Measurements from ENCODE around the gene DEFB121. TPM values are rescaled to one million over a fixed set of nuclear protein-coding genes. Genes with fewer than 3 reads are reported as not detected.
"Not testable (repeated sequence)": the region's sequence is repeated elsewhere in the genome, so short reads cannot be mapped to it uniquely, and the experiment has no call there.

The DEFB121 gene
- total RNA-seq, 1 donor from 2014 or later: not detected

- TF ChIP-seq CTCF (IDR thresholded peaks at IDR 0.05): no peak
- Histone ChIP-seq H3K4me1 (no peaks in the 10 kb centered on the region), H3K9me3 (no peaks in the 10 kb centered on the region), H3K27me3 (no peaks in the 10 kb centered on the region), H3K27ac (no peak within 1 kb of the TSS), H3K4me3 (no peak within 1 kb of the TSS), H3K36me3 (no peaks in the 10 kb centered on the region)
- ATAC-seq: no peak
- no peak for DNase-seq
- intact Hi-C loops (cut with DNase I): no loop called here
Observed at GRCh38 chr20:31440012-31440659, 34.1 kb upstream of the DEFB121 start, which contains the start of gene DEFB123. DEFB123 (plus strand) TSS chr20:31440632; CDS start chr20:31440699, 67 bp downstream.

DNA sequence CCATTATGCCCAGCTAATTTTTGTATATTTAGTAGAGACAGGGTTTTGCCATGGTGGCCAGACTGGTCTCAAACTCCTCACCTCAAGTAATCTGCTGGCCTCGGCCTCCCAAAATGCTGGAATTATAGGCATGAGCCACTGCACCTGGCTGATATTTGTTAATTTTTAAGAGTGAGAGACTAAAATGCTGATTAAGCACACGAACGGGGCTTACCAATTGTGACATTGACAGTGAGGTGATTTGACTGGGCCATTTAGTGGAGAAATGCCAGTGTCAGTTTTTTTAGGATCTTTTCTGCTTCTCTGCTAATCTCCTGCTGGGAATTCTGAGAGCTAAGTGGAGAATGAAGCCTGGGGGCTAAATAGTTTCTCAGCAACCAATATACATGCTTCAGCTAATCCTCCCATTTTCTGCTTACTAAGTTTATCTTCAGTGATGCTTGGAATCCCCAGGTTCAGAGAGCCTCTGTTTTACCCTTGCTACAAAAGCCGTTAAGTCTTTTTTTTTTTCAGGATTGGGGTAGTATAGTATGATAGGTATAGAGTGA lies 24.6 kb upstream of the DEFB121 start:
- no peak overlapping the region for H3K27ac ChIP-seq
- no peaks in the 10 kb centered on the region for H3K4me1 ChIP-seq
- H3K27me3 ChIP-seq: no peaks in the 10 kb centered on the region
- intact Hi-C loops (cut with DNase I): no loop called here
- TF ChIP-seq CTCF (IDR thresholded peaks at IDR 0.05): no peak
- no peaks in the 10 kb centered on the region for H3K36me3 ChIP-seq
- no peaks in the 10 kb centered on the region for H3K9me3 ChIP-seq
- ATAC-seq (no peak), DNase-seq (no peak)
- H3K4me3 ChIP-seq: no peak overlapping the region

- DNase-seq; H3K9me3 ChIP-seq; H3K4me1 ChIP-seq; ATAC-seq; H3K36me3 ChIP-seq; H3K27ac ChIP-seq; intact Hi-C loops (cut with DNase I); H3K4me3 ChIP-seq; H3K27me3 ChIP-seq: not testable (repeated sequence)
Observed at GRCh38 chr20:31427576-31427975, 21.6 kb upstream of the DEFB121 start.

DNA sequence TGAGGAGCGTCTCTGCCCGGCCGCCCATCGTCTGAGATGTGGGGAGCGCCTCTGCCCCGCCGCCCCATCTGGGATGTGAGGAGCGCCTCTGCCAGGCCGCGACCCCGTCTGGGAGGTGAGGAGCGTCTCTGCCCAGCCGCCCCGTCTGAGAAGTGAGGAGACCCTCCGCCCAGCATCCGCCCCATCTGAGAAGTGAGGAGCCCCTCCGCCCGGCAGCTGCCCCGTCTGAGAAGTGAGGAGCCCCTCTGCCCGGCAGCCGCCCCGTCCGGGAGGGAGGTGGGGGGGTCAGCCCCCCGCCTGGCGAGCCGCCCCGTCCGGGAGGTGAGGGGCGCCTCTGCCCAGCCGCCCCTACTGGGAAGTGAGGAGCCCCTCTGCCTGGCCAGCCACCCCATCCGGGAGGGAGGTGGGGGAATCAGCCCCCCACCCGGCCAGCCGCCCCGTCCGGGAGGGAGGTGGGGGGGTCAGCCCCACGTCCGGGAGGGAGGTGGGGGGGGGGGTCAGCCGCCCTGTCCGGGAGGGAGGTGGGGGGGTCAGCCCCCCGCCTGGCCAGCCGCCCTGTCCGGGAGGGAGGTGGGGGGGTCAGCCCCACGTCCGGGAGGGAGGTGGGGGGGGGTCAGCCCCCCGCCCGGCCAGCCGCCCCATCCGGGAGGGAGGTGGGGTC lies 21.0 kb upstream of the DEFB121 start:
- H3K4me3 ChIP-seq; ATAC-seq; H3K36me3 ChIP-seq; H3K4me1 ChIP-seq; intact Hi-C loops (cut with DNase I); H3K27me3 ChIP-seq; H3K9me3 ChIP-seq; DNase-seq; H3K27ac ChIP-seq: not testable (repeated sequence)

GRCh38 chr20:31425797-31426196 lies 19.8 kb upstream of the DEFB121 start:
- TF ChIP-seq CTCF (IDR thresholded peaks at IDR 0.05): no peak
- ATAC-seq: no peak
- no peak for DNase-seq
- Histone ChIP-seq H3K27ac (no peak overlapping the region), H3K4me1 (no peaks in the 10 kb centered on the region), H3K27me3 (no peaks in the 10 kb centered on the region), H3K4me3 (no peak overlapping the region), H3K9me3 (no peaks in the 10 kb centered on the region), H3K36me3 (no peaks in the 10 kb centered on the region)
- intact Hi-C loops (cut with DNase I): no loop called here

DNA sequence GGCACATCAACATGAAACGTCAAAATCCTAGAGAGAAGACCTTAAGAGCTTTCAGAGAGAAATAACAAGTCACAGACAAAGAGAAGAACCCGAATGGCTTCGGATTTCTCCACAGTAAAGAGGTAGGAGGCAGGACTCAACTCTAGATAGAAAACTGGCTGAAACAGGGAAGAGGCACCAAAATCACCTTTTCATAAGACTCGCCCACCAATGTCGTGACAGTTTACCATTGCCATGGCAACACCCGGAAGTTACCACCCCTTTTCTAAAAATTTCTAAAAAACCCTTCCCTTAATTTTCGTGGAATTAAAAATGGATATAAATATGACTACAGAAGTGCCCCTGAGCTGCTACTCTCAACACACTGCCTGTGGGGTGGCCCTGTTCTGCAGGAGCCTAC lies 12.3 kb upstream of the DEFB121 start:
- no peaks in the 10 kb centered on the region for H3K36me3 ChIP-seq
- no peak overlapping the region for H3K4me3 ChIP-seq
- H3K27ac ChIP-seq: no peak overlapping the region
- no peaks in the 10 kb centered on the region for H3K4me1 ChIP-seq
- no peak for TF ChIP-seq CTCF (IDR thresholded peaks at IDR 0.05)
- ATAC-seq (no peak), DNase-seq (no peak)
- intact Hi-C loops (cut with DNase I): no loop called here
- H3K27me3 ChIP-seq: peaks cover 8% of the 10 kb centered on the region
- no peaks in the 10 kb centered on the region for H3K9me3 ChIP-seq

All from upper lobe of right lung (tissue), 1 donor.